Neural crest cell (in vitro differentiated cells): ENCODE data around the gene MNT. TPM values are rescaled to one million over a fixed set of nuclear protein-coding genes. Genes with fewer than 3 reads are reported as not detected.

Experiments
- DNase-seq: peaks from one replicate; pipeline ENCODE4 v3.0.0; 2021; ENCODE audit warnings: low read depth, mixed read lengths, low spot score
- H3K27ac Mint-ChIP-seq: one replicate; pipeline ENCODE4 v1.8.0; 2021; ENCODE audit warnings: mild to moderate bottlenecking, mixed read lengths; ENCODE audit not compliant: unreplicated experiment
- H3K27me3 Mint-ChIP-seq: 2 replicates; pipeline ENCODE4 v1.8.0; 2021; ENCODE audit warnings: low read depth, mild to moderate bottlenecking, mixed read lengths
- H3K36me3 Mint-ChIP-seq: 2 replicates; pipeline ENCODE4 v1.8.0; 2021; ENCODE audit warnings: low read depth, mild to moderate bottlenecking, mixed read lengths
- H3K4me1 Mint-ChIP-seq: 2 replicates; pipeline ENCODE4 v1.8.0; 2021; ENCODE audit warnings: mixed read lengths
- H3K4me3 Mint-ChIP-seq: one replicate; pipeline ENCODE4 v1.8.0; 2021; ENCODE audit warnings: mild to moderate bottlenecking, mixed read lengths
- H3K9me3 Mint-ChIP-seq: 2 replicates; pipeline ENCODE4 v1.8.0; 2021; ENCODE audit warnings: mixed read lengths
- CTCF ChIP-seq: fragments of 200-600 bp; sonication (generic); conservative IDR thresholded peaks from 2 replicates; pipeline ENCODE4 v1.5.0; 2021; ENCODE audit warnings: antibody characterized with exemption, mild to moderate bottlenecking
- total RNA-seq: library from RNA; stranded (reverse); gene quantifications from 2 replicates; pipeline ENCODE4 v1.2.1, GENCODE V29; 2021

MNT gene
- total RNA-seq, 1 donor from 2014 or later, result 26.9 TPM

GRCh38 chr17:2385240-2386210, 15.3 kb downstream of the MNT start:
- DNase-seq, result peak; percentile 55
- H3K9me3 Mint-ChIP-seq, result no peaks in the 10 kb centered on the region
- TF ChIP-seq CTCF, result no peak
- peaks cover 52% of the 10 kb centered on the region for H3K4me1 Mint-ChIP-seq
- H3K36me3 Mint-ChIP-seq, result peaks cover 7% of the 10 kb centered on the region
- H3K4me3 Mint-ChIP-seq, result peak overlapping the region; percentile 85
- H3K27me3 Mint-ChIP-seq, result peaks cover 7% of the 10 kb centered on the region
- peak overlapping the region; percentile 99 for H3K27ac Mint-ChIP-seq

GRCh38 chr17:2384439-2385127, 16.3 kb downstream of the MNT start:
- Mint-ChIP-seq H3K27ac (peak overlapping the region; percentile 99), H3K4me3 (peak overlapping the region; percentile 85), H3K4me1 (peaks cover 43% of the 10 kb centered on the region), H3K9me3 (no peaks in the 10 kb centered on the region), H3K27me3 (peaks cover 7% of the 10 kb centered on the region), H3K36me3 (peaks cover 7% of the 10 kb centered on the region)
- DNase-seq, result peak; percentile 45
- no peak for TF ChIP-seq CTCF

- Mint-ChIP-seq H3K36me3 (peaks cover 5% of the 10 kb centered on the region), H3K4me1 (peaks cover 37% of the 10 kb centered on the region), H3K4me3 (peak overlapping the region; percentile 85), H3K9me3 (no peaks in the 10 kb centered on the region), H3K27me3 (peaks cover 7% of the 10 kb centered on the region), H3K27ac (peak overlapping the region; percentile 99)
- no peak for TF ChIP-seq CTCF
- no peak for DNase-seq
These were observed 17.2 kb downstream of the MNT start for GRCh38 chr17:2383628-2384167.

- DNase-seq, result no peak
- Mint-ChIP-seq H3K9me3 (no peaks in the 10 kb centered on the region), H3K27me3 (peaks cover 5% of the 10 kb centered on the region), H3K4me3 (no peak overlapping the region), H3K4me1 (peaks cover 26% of the 10 kb centered on the region), H3K36me3 (no peaks in the 10 kb centered on the region), H3K27ac (no peak overlapping the region)
- no peak for TF ChIP-seq CTCF
These were observed 19.8 kb downstream of the MNT start for GRCh38 chr17:2380950-2381649.

- Mint-ChIP-seq H3K36me3 (no peaks in the 10 kb centered on the region), H3K27me3 (peaks cover 5% of the 10 kb centered on the region), H3K4me3 (no peak overlapping the region), H3K9me3 (no peaks in the 10 kb centered on the region), H3K4me1 (peaks cover 21% of the 10 kb centered on the region), H3K27ac (no peak overlapping the region)
- no peak for DNase-seq
- no peak for TF ChIP-seq CTCF
These were observed 20.5 kb downstream of the MNT start for GRCh38 chr17:2380226-2380922.
